Ishikawa (cell line): ENCODE measurements around the gene CDCA3.

Source experiments
- CEBPB ChIP-seq: IDR thresholded peaks from 2 replicates; pipeline ENCODE4 v1.6.1; 2012
- CREB1 ChIP-seq: IDR thresholded peaks from 2 replicates; pipeline ENCODE4 v1.6.1; 2012; ENCODE audit warnings: low read depth
- EGR1 ChIP-seq: IDR thresholded peaks from 2 replicates; pipeline ENCODE4 v1.6.1; 2012
- EP300 ChIP-seq: IDR thresholded peaks from 2 replicates; pipeline ENCODE4 v1.6.1; 2012; ENCODE audit warnings: borderline replicate concordance
- FOXM1 ChIP-seq: IDR thresholded peaks from 2 replicates; pipeline ENCODE4 v1.6.1; 2012; ENCODE audit warnings: low read depth, borderline replicate concordance
- NFIC ChIP-seq: IDR thresholded peaks from 2 replicates; pipeline ENCODE4 v1.6.1; 2012
- RAD21 ChIP-seq: IDR thresholded peaks from 2 replicates; pipeline ENCODE4 v1.6.1; 2012; ENCODE audit warnings: low read depth
- TAF1 ChIP-seq: IDR thresholded peaks from 2 replicates; pipeline ENCODE4 v1.6.1; 2012; ENCODE audit warnings: low read depth, mild to moderate bottlenecking
- TCF12 ChIP-seq: IDR thresholded peaks from 2 replicates; pipeline ENCODE4 v1.6.1; 2012; ENCODE audit warnings: low read depth
- TEAD4 ChIP-seq: IDR thresholded peaks from 2 replicates; pipeline ENCODE4 v1.6.1; 2012
- USF1 ChIP-seq: IDR thresholded peaks from 2 replicates; pipeline ENCODE4 v1.6.1; 2012
- YY1 ChIP-seq: IDR thresholded peaks from 2 replicates; pipeline ENCODE4 v1.6.1; 2012; ENCODE audit warnings: low read depth
- ZBTB7A ChIP-seq: IDR thresholded peaks from 2 replicates; pipeline ENCODE4 v1.6.1; 2012; ENCODE audit warnings: low read depth
- TF ChIP-seq, protein P1 (sequence below): IDR thresholded peaks from 2 replicates; pipeline ENCODE4 v1.6.1; 2012
- TF ChIP-seq, protein P2 (sequence below): IDR thresholded peaks from 2 replicates; pipeline ENCODE4 v1.6.1; 2012; ENCODE audit warnings: low read depth, mild to moderate bottlenecking

The CDCA3 gene

GRCh38 chr12:6858799-6859198 is 7.7 kb upstream of the CDCA3 start:
- TF ChIP-seq ZBTB7A (no peak), TEAD4 (no peak), YY1 (no peak), RAD21 (no peak)
- TF ChIP-seq, protein P1, sequence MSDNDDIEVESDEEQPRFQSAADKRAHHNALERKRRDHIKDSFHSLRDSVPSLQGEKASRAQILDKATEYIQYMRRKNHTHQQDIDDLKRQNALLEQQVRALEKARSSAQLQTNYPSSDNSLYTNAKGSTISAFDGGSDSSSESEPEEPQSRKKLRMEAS = no peak

DNA sequence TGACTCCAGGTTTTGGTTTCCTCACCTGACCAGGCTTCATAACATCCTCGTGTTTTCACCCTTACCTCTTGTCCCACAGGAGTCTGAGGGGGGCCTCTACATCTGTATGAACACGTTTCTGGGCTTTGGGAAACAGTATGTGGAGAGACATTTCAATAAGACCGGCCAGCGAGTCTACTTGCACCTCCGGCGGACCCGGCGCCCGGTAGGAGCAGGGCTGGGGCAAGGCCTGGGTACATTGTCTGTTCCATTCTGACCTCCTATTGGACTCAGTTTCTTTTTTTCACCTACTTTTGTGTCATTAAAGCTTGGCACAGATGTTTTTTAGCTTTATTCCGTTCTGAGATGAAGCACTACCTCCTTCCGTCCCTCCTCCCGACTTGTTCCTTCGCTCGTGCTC is 4.2 kb upstream of the CDCA3 start:
- TF ChIP-seq TCF12 (no peak), FOXM1 (no peak), USF1 (no peak)

- TF ChIP-seq, protein P1 = no peak
- TF ChIP-seq TEAD4 (no peak), FOXM1 (no peak), EGR1 (no peak), CREB1 (no peak), CEBPB (no peak), TAF1 (no peak), YY1 (no peak), RAD21 (no peak), EP300 (no peak), TCF12 (no peak), NFIC (no peak), USF1 (no peak), ZBTB7A (no peak)
- TF ChIP-seq, protein P2, sequence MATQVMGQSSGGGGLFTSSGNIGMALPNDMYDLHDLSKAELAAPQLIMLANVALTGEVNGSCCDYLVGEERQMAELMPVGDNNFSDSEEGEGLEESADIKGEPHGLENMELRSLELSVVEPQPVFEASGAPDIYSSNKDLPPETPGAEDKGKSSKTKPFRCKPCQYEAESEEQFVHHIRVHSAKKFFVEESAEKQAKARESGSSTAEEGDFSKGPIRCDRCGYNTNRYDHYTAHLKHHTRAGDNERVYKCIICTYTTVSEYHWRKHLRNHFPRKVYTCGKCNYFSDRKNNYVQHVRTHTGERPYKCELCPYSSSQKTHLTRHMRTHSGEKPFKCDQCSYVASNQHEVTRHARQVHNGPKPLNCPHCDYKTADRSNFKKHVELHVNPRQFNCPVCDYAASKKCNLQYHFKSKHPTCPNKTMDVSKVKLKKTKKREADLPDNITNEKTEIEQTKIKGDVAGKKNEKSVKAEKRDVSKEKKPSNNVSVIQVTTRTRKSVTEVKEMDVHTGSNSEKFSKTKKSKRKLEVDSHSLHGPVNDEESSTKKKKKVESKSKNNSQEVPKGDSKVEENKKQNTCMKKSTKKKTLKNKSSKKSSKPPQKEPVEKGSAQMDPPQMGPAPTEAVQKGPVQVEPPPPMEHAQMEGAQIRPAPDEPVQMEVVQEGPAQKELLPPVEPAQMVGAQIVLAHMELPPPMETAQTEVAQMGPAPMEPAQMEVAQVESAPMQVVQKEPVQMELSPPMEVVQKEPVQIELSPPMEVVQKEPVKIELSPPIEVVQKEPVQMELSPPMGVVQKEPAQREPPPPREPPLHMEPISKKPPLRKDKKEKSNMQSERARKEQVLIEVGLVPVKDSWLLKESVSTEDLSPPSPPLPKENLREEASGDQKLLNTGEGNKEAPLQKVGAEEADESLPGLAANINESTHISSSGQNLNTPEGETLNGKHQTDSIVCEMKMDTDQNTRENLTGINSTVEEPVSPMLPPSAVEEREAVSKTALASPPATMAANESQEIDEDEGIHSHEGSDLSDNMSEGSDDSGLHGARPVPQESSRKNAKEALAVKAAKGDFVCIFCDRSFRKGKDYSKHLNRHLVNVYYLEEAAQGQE = no peak
Measured at GRCh38 chr12:6854036-6854435, 3.0 kb upstream of the CDCA3 start.

DNA sequence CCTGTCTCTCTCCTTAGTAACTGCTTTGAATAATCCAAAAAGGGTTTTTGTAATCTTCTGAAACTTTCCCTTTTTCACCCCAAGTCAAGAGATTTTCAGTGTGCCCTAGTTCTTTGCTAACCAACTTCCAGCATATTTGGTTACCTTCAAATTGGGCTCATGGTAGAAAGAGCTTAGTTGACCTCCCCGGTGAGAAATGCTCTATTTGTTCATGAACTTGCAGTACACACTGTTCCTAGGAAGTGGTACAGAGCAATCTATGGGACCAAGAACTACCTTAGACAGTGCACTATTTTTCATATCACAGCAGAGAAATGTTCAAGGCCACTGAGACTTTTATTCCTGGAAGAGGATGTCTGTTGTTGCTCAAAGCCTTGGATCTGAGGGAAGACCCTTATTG is 2.5 kb upstream of the CDCA3 start:
- no peak for TF ChIP-seq TAF1
- no peak for TF ChIP-seq NFIC
- TF ChIP-seq, protein P2 = no peak
- TF ChIP-seq EGR1 = no peak
- TF ChIP-seq FOXM1 = no peak
- TF ChIP-seq CREB1 = no peak
- TF ChIP-seq USF1 = no peak
- TF ChIP-seq TEAD4 = no peak
- no peak for TF ChIP-seq YY1
- TF ChIP-seq ZBTB7A = no peak
- TF ChIP-seq, protein P1 = no peak
- TF ChIP-seq RAD21 = no peak
- no peak for TF ChIP-seq EP300
- TF ChIP-seq CEBPB = no peak
- no peak for TF ChIP-seq TCF12

DNA sequence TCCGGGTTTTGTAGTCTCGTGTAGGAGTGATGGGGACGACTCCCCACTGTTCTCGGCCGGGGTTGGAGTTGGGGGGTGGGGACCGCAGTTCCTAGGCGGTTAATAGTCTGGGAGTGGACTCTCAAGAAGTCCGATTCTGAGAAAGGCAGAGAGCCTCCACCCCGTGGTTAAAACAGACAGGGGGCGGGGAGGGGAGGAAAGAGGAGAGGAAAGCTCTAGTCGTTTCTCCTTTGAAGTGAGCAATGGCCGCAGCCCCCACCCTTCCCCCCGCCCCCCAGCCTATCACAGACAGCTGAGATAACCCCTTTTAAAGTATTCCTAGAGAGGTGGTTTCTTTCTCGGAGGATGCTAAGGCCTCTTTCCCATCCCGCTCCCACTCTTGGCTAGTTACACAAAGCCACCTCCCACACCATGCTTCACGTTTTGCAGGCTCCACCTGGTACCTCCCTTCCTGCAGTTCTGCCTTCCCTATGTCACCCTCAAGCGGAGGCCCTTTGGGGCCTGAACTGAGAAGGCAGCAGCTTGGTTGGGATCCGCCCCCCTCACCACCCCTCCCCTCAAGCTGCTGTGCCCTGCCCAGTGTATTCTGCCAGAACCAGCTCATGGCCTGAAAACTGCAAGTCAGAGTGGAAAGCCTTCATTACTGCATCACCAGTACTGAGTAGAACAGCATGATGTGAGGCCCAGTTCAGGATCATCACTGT is 1.7 kb upstream of the CDCA3 start:
- TF ChIP-seq EGR1 (no peak), USF1 (no peak), TCF12 (no peak), CEBPB (no peak), FOXM1 (no peak), ZBTB7A (no peak), CREB1 (no peak), NFIC (no peak), RAD21 (no peak), TEAD4 (no peak)
- TF ChIP-seq, protein P1 = no peak
